Right lobe of liver (tissue), 4 donors: ENCODE data around the gene TMEM91.

Experiments
- CTCF ChIP-seq, 4 donors: fragments of 200-600 bp in 3 of 4; fragments of 450-650 bp in 1 of 4; IDR thresholded peaks; one replicate each; pipeline versions ENCODE4 v1.5.1 to v1.8.0; 2016 to 2022; ENCODE audit warnings: antibody characterized with exemption in 4 of 4, mild to moderate bottlenecking in 2 of 4
- POLR2A ChIP-seq: fragments of 450-650 bp; IDR thresholded peaks from one replicate; pipeline ENCODE4 v1.6.1; 2017; ENCODE audit warnings: antibody characterized with exemption, mild to moderate bottlenecking
- donor health status: DM: no; HTN: no; CAD: no.
- donor health status: DM: no; HTN: no; CAD: no.
- donor health status: DM: no; HTN: yes; CAD: no.

DNA sequence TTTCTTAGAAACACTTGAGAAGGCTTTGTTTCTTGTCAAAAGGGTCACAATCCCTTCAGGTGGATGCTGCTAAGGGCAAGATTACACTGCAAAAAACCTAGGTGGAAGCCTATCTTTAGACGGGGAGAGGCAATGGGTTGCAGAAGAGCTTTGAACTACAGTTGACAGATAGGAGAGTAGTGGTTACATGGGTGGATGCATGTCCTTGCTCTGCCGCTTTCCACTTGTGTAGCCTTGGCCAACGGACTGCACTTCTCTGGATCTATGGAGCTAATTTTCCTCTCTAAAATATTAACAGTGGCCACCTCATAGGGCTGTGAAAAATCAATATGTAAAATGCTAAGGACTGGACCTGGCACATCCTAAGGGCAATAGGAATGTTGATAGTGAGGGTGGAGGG lies 22.3 kb downstream of the TMEM91 start:
- TF ChIP-seq CTCF (IDR thresholded peaks at IDR 0.05), result no peak
- TF ChIP-seq POLR2A, result no peak
